Ecto neural progenitor cell (in vitro differentiated cells): ENCODE measurements around the gene CAMKK2.

ENCODE experiments used
- DNase-seq: peaks from one replicate; pipeline ENCODE4 v3.0.0-alpha.2; 2018; ENCODE audit warnings: low spot score

Gene CAMKK2

GRCh38 chr12:121196902-121197301 is 99.6 kb downstream of the CAMKK2 start:
- DNase-seq = no peak

DNA sequence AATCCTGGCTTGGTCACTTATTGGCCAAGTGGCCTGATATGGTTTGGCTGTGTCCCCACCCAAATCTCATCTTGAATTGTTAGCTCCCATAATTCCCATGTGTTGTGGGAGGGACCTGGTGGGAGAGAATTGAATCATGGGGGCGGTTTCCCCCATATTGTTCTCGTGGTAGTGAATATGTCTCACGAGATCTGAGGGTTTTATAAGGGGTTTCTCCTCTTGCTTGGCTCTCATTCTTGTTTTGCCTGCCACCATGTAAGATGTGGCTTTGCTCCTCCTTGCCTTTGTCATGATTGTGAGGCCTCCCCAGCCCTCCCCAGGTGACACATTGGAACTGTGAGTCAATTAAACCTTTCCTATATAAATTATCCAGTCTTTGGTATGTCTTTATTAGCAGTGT is 105.4 kb downstream of the CAMKK2 start:
- no peak for DNase-seq

DNA sequence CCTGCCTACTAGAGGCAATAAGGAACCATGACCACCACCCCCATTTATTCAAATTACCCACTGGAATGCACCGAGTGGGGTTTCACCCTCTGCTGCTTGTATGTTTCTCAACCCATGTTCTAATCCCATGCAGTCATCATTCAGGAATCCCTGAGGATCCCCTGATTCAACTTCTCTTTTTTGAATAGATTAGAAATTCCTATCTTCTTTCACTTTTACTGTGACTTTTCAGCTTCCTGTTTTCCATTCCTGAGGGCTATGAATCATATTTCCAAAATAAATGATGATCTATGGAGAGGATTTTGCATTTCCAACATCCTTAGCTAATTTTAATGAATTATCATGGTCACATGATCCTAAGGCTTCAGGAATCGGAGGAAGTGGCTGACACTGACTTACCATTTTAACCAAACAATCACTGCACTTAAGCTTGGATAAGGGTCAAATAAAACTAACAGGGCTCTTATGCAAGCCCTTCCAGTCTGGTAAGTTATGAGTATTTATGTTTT is 105.9 kb downstream of the CAMKK2 start:
- no peak for DNase-seq

DNA sequence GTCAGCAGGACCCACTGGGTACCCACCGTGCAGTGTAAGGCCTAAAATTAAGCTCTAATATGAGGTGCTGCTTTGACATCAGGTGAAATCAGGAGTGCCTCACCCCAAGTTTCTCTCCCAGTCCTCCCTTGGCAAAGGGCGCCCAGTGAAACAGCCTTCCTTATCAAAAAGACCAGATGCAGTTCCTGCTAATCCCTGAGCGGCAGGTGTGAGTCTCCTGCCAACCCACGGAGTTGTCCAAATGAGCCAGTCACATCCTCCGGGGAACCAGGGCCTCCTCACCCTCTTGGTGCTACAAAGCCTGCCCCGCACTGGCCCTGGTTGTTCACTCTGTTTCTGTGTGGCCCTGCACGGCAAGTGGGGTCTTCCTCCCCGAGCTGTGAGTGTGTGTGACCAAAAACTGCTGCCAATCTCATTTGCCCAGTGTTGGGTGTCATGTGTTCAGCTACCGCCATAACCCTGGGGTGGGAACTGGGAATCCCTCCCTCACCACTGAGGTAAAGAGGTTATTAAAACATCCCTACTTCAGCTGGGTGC is 106.8 kb downstream of the CAMKK2 start:
- no peak for DNase-seq

DNA sequence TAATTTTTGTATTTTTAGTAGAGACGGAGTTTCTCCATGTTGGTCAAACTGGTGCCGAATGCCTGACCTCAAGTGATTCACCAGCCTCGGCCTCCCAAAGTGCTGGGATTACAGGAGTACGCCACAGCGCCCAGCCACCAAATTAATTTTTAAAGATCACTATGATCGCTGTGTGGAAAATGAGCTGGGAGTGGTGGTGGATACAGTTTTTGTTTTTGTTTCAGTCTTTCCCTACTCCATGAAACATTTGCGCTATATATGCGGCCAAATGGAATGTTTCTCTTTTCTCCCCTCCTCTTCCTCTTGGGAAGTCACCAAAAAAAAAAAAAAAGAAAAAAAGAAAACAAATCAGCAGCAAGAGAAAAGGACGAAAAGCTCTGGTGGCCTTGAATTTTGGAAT is 107.4 kb downstream of the CAMKK2 start:
- no peak for DNase-seq

DNA sequence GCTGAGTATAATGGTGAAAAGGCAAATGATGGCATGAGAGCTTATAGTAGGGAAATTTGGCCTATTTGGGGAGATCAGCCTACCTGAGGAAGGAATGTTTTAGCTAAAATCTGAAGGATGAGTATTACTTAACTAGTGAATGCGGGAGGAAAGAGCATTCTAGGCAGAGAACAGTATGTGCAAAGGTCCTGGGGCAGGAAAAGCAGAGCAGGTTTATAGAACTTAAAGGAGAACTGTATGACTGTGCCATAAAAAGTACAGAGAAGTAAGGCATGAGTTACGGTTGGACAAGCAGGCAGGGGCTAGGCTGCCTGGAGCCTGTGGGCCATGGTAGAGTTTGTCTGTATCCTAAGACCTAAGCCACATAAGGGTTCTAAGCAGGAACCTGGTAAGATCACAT is 108.3 kb downstream of the CAMKK2 start:
- DNase-seq = no peak
